GM21825 (cell line): ENCODE measurements around the gene ALG14.
"Not testable (repeated sequence)": the region's sequence is repeated elsewhere in the genome, so short reads cannot be mapped to it uniquely, and the experiment has no call there.

ENCODE experiments used
- ATAC-seq: cut with Tn5 transposase; IDR thresholded peaks from one replicate; pipeline ENCODE4 v1.9.1; 2021; ENCODE audit warnings: mild to moderate bottlenecking, moderate library complexity; ENCODE audit not compliant: unreplicated experiment

Gene ALG14, protein sequence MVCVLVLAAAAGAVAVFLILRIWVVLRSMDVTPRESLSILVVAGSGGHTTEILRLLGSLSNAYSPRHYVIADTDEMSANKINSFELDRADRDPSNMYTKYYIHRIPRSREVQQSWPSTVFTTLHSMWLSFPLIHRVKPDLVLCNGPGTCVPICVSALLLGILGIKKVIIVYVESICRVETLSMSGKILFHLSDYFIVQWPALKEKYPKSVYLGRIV

DNA sequence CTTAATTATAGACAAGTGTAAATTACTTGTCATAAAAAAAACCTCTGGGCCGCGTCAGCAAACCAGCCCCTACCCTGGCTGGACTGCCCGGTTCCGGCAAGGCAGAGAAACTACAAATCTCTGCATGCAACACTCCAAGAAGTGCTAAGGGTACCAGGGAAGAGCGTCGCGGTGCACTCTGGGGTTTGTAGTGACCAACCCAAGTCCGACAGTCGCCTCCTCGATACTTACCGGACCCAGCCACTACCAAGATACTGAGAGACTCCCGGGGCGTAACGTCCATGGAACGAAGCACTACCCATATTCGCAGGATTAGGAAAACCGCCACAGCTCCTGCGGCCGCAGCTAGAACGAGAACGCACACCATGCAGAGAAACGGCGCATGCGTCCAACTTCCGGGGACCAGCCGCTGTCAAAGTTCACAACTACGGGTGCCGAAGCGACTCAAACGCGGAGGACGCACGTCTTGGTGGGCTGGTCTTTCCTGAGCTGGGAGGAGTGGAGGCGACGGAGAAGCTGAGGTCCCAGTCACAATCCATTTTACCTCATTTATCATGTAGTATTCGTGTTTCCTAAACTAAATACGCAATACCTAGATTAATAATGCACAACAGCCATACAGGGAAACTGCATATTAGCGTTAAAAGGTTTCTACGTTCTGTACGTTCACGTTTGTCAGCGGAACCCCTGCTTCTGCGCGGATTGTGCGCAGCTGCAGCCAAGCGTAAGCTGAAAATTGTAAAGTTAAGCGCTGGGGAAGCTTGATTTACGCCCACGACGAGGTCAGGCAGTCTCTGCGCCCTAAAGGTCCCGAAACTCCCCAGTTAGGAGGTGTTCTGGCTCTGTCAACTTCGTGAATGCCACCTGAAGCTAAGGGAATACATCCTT, at the start of gene ALG14:
ALG14 (minus strand) TSS at position 420 of the 888 bp plus-strand sequence; CDS start at position 367, 53 bp downstream.
- ATAC-seq = peak; percentile 98

DNA sequence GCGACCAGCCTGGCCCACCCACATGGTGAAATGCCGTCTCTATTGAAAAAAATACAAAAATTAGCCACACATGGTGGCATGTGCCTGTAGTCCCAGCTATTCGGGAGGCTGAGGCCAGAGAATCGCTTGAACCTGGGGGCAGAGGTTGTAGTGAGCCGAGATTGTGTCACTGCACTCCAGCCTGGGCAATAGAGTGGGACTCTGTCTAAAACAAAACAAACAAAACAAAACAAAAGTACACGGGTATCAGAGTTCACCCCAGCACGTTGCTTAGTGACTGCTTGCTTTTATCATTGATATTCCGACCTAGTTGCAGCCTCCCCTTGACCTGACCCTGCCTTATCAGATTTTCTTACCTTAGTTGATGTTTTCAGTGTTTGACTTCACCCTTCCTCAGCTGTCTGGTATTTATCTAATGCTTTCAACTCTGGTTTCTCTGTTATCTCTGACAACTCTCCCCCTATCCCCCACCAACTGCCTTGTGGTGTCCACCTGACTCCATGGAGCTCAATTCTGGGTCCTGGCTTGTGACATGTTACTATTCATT, 49.5 kb upstream of the ALG14 start:
- ATAC-seq = no peak

DNA sequence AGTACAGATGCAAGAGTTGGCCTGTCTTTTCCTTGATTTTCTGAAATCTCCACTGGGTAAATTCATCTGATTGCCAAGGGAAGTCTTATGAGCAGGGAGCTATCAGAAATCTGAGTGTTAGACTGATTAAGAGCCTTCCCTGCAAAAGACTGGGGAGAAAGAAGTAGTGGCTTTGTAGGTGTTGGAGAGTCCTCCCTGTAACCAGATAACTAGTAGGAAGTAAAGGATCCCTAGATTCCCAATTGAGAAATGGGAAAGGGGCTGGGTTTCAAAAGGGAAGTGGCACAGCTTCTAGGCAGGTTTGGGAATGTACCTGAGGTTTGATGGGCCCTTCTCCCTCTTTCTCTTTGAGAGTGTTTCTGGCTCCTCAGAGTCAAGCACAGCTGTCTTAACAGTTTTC, 46.5 kb upstream of the ALG14 start:
- ATAC-seq = no peak

DNA sequence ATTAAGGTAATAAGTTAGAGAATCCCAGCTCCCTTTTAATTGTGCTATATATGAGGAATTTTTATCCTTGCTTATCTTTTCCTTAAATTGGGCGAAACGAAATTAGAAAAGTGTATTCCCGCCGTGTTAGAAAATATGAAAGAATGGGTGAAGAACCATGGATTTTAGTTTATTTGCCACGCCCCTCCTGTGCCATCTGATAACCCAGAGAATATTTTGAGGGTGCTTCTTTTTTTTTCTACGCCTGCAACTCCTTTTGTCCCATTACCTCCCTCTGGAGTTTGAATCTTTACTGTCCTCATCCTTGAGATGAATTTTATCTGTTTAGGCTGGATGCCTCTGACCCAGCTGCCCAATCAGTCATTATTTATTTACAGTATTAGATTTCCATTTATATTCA, 46.0 kb upstream of the ALG14 start:
- ATAC-seq = no peak

DNA sequence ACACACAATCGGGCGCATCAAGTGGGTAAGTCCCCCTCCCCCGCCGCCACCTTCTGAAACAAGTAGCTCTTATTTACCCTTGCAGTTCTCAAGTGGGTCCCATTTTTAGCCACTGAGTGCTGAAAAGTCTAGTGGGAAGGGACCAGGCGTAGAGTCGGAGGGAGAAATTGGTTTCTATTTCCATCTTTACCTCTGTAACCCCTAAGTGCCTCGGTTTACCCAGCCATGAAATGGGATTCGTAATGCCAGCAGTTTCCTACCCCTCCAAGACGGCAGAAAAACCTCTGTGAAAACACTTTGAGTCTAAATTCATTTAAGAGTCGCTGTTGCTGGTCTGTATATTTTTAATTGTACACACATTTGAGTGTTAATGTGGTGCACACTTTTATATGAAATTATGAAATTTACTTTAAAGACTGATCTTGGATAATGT, 45.3 kb upstream of the ALG14 start:
- no peak for ATAC-seq

DNA sequence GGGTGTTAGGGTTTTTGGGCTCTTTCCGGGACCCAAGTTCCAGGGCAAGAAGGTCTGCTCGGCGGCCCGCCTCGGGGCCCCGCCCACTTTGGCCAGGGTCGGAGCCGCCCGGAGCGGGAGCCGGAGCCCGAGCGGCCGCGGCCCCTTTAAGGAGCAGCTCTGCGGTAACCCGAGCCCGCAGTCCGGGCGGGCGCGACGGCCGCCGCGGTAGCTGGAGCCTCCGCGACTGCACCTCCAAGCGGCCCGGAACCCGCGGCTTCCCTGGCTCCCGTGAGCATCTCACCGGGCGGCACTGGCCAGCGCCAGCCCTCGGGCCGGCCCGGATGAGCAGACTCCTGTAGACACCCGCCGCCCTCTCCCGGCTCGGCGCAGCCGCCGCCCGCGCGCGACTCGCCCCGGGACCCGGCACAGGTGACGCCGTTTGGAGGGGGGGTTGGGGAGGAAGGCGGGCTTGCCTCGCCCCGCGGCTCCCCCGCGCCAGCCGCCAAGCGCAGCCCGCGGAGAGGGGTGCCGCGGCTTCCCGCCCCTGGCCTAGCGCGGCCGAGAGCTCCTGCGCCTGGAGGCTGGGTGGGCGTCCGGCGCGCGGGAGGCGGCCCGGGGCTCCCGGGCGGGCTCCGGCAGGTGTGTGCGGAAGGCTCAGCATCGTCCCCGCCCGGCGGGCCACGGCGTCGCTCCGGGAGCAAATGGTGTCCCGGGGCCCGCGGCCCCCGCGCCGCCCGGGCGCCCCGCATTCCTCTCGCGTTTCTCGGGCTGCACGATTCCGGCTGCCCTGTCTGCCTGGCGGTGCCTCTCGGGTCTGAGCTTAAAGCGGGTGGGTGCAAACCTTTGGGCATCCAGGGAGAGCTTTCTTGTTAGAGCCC, 44.7 kb upstream of the ALG14 start, which contains the start of gene TLCD4:
TLCD4 (plus strand) TSS at position 149 of the 860 bp plus-strand sequence. CDS start 26,547 bp downstream, outside the sequence.
- ATAC-seq = peak; percentile 51

DNA sequence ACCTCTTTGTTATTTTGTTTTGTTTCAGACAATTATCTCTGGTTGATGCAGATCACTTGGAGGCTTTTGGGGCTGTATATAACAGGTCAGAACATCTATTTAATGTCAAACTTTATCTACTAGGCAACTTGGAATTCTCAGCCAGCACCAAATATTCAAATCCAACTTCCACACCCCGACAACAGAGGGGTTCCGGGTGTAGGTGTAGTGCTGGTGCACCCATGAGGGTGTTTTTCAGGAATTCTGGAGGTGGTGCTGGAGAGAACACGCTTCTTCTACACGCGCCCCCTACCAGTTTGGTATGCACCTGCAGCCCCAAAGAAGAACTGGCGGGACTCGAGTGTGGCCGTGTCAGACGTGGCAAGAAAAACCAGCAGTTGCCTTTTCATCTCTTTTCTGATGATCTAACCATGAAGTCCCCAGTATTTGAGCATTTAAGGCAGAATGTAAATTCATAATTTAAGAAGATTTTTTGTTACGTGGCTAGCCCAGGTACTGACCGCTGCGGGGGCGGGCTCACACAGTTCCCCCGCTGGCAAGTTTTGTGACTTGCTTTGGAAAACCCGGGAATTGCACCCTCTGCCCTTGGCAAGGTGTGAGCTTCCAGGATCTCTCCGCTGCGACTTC, 43.9 kb upstream of the ALG14 start:
- peak; percentile 68 for ATAC-seq

DNA sequence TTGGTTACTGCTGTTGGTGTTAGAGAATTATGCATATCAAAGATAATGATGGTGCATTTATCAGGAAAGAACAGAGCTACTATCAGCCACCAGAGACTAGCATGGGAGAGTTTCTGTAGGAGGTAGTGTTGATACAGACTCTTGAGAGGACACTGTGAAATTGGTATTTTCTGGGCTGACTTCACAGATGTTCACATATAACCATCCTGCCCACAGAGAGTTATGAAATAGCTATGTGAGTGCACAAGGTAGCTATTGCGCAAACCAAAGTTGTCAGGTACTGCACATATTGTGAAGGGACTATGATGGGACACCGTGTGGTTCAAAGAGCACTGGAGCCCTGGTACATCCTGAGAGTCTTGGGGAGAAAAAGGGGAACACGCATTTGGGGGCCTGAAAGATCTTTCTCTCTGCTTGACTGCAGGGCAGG, 43.0 kb upstream of the ALG14 start:
- ATAC-seq = no peak

DNA sequence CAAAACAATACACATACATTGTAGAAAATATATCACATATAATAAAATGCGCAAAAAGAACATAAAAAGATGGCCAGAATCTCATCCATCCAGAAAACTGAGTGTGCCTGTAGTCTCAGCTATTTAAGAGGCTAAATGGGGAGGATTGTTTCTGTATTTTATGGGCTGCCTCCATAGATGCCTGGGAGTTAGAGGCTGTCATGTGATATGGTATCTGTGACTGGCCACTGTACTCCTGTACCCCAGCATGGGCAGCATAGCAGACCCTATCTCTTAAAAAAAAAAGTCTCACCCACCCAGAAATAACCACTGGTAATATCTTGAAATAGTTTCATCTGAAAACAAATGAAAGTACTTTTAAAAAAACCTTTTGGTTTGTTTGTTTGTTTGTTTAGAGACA, 40.9 kb upstream of the ALG14 start:
- no peak for ATAC-seq

DNA sequence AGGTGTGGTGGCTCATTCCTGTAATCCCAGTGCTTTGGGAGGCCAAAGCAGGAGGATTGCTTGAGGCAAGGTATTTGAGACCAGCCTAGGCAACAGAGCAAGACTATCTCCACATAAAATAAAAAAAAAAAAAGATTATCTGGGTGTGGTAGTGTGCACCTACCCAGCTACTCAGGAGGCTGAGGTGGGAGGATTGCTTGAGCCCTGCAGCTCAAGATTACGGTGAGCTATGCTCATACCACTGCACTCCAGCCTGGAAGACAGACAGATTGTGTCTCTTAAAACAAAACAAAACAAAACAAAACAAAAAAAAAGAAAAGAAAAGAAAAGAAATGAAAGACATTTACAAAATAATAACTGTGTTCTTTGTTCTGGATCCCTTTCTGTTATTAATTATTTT, 38.3 kb upstream of the ALG14 start:
- ATAC-seq = no peak

DNA sequence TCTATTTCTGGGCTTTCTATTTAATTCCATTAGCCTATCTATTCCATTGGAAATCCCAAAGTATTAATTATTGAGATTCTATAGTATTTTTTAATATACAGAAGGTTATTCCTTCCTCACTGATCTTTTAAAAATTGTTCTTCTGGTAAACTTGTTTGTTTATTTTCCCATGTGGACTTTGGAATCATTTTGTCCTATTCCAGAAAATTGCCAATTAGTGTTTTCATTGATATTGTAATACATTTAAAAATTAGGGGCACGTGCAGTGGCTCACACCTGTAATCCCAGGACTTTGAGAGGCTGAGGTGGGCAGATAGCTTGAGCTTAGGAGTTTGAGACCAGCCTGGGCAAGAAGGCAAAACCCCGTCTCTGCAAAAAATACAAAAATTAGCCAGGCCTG, 36.0 kb upstream of the ALG14 start:
- no peak for ATAC-seq

DNA sequence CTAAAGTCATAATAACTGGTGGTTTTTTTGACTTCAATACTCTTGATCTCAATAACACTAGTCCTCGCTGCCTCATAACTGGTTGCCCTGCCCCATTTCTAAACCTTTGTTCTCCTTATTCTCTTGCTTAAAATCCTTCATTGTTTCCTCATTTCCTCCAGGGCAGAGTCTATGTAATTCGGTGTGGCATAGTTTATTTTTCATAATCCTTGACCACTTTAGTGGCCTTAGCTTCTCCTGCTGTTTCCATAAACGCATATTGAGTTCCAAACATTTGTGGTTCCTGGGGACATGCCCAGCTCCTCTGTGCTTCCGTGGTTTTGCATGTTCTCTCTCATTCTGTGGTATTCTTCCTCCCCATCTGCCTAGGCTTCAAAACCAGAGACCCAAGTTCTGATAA, 25.4 kb upstream of the ALG14 start:
- no peak for ATAC-seq

DNA sequence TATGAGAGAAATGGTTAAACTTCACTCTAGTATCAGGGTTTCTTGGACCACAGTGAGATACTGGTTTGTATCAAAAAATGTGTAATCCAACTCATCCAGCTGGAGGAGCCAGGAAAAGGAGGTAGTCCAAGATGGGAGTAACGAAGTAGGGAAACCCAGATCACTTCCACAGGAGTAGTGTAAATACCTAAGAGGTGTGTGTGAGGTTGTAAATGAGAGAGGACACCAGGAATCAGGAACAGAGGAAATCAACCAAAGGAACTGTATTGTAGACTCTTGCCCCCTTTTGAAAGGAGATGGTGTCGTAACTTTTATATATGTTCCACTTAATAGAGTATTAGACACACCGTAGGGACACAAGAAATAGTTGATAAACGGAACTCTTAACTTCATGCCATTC, 24.7 kb upstream of the ALG14 start:
- ATAC-seq = no peak

DNA sequence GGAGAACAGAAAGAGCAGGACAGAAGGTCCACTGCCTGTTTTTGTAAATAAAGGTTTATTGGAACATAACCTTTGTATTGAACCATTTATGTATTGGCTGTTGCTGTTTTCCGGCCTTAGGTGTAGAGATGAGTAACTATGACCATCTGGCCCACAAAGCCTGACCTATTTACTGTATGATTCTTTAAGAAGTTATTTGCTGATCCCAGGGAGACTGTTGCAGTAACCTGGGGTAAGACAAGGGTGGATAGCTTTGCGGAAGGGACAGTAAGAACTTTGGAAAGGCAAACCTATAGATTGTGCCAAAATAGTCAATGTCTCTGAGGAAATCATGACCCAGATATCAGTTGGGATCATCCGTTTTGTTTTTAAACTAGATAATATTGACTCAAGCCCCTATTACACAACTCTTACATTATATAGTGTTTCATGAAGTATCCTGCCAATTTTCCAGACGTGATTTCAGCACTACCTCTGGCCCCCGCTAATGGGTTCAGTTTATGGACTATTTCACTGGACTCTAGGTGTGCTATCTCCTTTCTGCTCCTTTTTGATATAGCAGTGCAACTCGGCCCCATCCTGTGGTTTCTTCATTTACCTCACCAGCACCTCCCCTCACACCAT, 23.6 kb upstream of the ALG14 start:
- ATAC-seq = peak; percentile 16

DNA sequence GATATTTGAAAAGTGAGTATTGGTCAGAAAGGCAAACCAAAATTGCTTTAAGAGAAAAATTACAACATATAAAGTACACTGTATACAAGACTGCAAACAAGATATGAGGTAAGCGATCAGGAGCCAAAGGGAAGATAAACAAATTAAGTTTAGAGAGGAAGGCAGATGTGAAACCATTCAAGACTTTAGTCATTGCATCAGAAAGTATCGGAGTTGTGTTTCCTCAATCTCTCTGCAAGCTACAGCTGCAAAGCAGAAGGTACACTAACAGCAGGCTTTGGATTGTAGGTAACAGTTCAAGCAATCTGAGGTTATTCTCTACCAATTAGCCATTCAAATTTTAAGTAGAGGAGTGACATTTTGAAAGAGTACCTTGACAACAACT, 23.1 kb upstream of the ALG14 start:
- peak; percentile 88 for ATAC-seq

DNA sequence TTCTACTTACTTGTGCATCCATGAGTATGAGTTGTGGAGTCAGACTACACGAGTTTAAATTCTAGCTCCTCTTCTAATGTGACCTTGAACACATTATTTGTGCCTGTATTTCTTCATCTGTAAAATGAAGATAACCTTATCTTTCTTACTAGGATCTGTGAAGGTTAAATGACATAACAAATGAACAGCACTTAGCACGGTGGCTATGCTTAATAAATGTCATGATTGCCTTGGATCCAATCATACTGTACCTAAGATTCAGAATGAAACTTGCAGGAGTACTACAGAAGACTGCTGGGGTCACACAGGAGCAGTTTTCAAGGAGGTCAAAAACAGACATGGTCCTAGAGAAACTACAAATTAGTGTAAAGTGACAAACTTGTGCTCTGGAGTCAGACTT, 22.2 kb upstream of the ALG14 start:
- no peak for ATAC-seq

DNA sequence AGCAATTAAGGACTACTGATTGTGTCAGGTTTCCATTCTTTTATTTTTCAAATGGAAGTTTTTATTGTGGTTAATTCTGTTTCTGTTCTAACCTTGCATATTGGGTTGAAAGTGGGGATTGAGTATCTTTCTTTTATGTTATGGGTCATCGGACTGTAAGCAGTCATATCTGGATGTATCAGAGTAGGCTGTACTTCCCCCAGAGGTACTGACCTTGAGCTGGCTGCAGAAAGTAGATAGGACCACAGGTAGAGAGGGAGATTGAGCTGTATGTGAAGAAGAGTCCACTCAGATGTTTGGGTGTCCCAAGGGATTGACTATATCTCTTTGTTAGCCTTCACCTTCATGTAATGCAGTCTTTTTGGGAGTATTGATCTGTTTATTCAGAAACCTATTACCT, 20.5 kb upstream of the ALG14 start:
- no peak for ATAC-seq

DNA sequence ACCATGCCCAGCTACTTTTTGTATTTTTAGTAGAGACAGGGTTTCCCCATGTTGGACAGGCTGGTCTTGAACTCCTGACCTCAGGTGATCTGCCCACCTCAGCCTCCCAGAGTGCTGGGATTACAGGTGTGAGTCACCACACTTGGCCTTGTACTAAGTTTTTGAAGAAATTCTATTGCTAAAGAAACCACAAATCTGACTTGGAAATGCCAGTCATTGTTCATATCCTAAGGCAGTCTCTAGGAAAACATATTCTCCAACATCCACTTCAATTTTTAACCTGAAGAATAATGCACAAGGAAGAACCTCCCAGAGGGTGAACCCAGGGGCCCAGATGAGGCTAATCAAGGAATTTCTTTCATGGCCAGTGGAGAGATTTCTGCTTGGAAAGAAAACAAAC, 20.1 kb upstream of the ALG14 start:
- ATAC-seq = not testable (repeated sequence)

DNA sequence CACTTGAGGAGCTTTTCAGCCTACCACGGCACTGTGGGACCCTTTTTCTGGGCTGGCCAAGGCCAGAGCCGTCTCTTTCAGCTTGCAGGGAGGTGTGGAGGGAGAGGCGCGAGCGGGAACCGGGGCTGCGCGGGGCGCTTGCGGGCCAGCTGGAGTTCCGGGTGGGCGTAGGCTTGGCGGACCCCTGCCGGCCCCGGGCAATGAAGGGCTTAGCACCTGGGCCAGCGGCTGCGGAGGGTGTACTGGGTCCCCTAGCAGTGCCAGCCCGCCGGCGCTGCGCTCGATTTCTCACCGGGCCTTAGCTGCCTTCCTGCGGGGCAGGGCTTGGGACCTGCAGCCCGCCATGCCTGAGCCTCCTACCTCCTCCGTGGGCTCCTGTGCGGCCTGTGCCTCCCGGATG, 18.5 kb upstream of the ALG14 start:
- ATAC-seq = not testable (repeated sequence)

DNA sequence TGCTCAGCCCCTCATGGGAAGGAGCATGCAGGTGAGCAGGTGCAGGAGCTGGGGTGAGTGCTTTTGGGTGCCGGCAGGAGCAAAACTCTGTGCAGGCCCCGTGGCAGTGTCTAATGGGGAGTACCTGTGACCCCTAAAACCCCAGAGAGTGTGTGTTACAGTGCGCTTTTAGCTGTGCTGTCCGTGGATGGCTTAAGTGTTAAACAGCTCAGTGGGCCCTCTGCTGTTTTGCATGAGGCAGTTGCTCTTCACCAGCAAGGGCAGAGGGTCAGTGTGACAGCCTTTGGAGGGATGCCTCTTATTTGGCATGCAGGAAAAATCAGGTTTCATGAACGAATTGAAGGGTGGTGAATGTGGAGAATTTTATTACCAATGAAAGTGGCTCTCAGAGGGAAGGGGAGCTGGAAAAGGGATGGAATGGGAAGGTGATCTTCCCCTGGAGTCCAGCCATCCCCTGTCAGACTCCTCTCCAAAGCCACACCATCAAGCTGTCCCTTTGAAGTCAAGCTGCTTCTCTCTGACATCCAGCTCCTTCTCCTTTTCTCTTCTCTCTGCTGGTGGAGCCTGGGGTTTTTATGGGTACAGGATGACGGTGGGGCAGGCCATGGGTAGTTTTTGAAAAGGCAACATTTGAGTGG, 17.0 kb upstream of the ALG14 start:
- no peak for ATAC-seq
